ENCODE results near the gene MYL12B.

The MYL12B gene

GRCh38 chr18:3279201-3280185 lies 17.6 kb downstream of the MYL12B start:
- Histone ChIP-seq H3K4me1 (ENCODE audit: low read length) (peaks cover 11% of the 10 kb centered on the region; the same call in 1 of the 2 replicates), H3K9me3 (replicated peaks; ENCODE audit: insufficient read depth, low read length) (no peaks in the 10 kb centered on the region), H4K20me1 (ENCODE audit: insufficient read depth, low read length) (no peaks in the 10 kb centered on the region), H3K27me3 (replicated peaks; ENCODE audit: insufficient read depth, low read length) (peaks cover 8% of the 10 kb centered on the region; the same call in 1 of the 2 replicates), H3K4me2 (ENCODE audit: low read depth, low read length) (no peak overlapping the region), H3K36me3 (replicated peaks; ENCODE audit: insufficient read depth, low read length) (no peaks in the 10 kb centered on the region; the same call in 1 of the 2 replicates), H3K9me2 (replicated peaks; ENCODE audit: insufficient read depth, low read length) (no peaks in the 10 kb centered on the region), H3K9ac (ENCODE audit: low read length) (no peak overlapping the region), H3K4me3 (ENCODE audit: low read length) (no peak overlapping the region), H2AFZ (ENCODE audit: low read length) (no peak overlapping the region), H3K79me2 (ENCODE audit: low read length) (no peaks in the 10 kb centered on the region), H3F3A (ENCODE audit: insufficient read depth, low read length) (peaks cover 5% of the 10 kb centered on the region; the same call in 1 of the 2 replicates), H3K27ac (ENCODE audit: low read length) (peak overlapping the region; percentile 65; the same call in 1 of the 2 replicates)
- TF ChIP-seq EZH2phosphoT487 (IDR thresholded peaks at IDR 0.05; ENCODE audit: low read length) (no peak), CTCF (IDR thresholded peaks at IDR 0.05; ENCODE audit: low read length) (no peak), EZH2 (optimal IDR thresholded peaks at IDR 0.05; ENCODE audit: low read depth, low read length) (no peak)
- no peak for DNase-seq

- H2AFZ ChIP-seq (ENCODE audit: low read length), result no peak overlapping the region
- H3K79me2 ChIP-seq (ENCODE audit: low read length), result no peaks in the 10 kb centered on the region
- H3K4me2 ChIP-seq (ENCODE audit: low read depth, low read length), result no peak overlapping the region
- no peak overlapping the region for H3K4me3 ChIP-seq (ENCODE audit: low read length)
- H3K9me3 ChIP-seq (replicated peaks; ENCODE audit: insufficient read depth, low read length), result no peaks in the 10 kb centered on the region
- no peak overlapping the region for H3K9ac ChIP-seq (ENCODE audit: low read length)
- H4K20me1 ChIP-seq (ENCODE audit: insufficient read depth, low read length), result no peaks in the 10 kb centered on the region
- no peak overlapping the region for H3K27ac ChIP-seq (ENCODE audit: low read length)
- peaks cover 8% of the 10 kb centered on the region; the same call in 1 of the 2 replicates for H3K27me3 ChIP-seq (replicated peaks; ENCODE audit: insufficient read depth, low read length)
- H3K36me3 ChIP-seq (replicated peaks; ENCODE audit: insufficient read depth, low read length), result no peaks in the 10 kb centered on the region; the same call in 1 of the 2 replicates
- TF ChIP-seq EZH2phosphoT487 (IDR thresholded peaks at IDR 0.05; ENCODE audit: low read length), result no peak
- peak; percentile 68 for TF ChIP-seq CTCF (IDR thresholded peaks at IDR 0.05; ENCODE audit: low read length)
- H3K9me2 ChIP-seq (replicated peaks; ENCODE audit: insufficient read depth, low read length), result no peaks in the 10 kb centered on the region
- peaks cover 5% of the 10 kb centered on the region; the same call in 1 of the 2 replicates for H3F3A ChIP-seq (ENCODE audit: insufficient read depth, low read length)
- DNase-seq, result peak; percentile 71
- peaks cover 11% of the 10 kb centered on the region; the same call in 1 of the 2 replicates for H3K4me1 ChIP-seq (ENCODE audit: low read length)
Observed at GRCh38 chr18:3281456-3282400, 19.8 kb downstream of the MYL12B start.

GRCh38 chr18:3283253-3283863 lies 21.4 kb downstream of the MYL12B start:
- no peak for DNase-seq
- H4K20me1 ChIP-seq (ENCODE audit: insufficient read depth, low read length), result no peaks in the 10 kb centered on the region
- no peak overlapping the region for H3K4me3 ChIP-seq (ENCODE audit: low read length)
- no peaks in the 10 kb centered on the region for H3K79me2 ChIP-seq (ENCODE audit: low read length)
- H3K9me3 ChIP-seq (replicated peaks; ENCODE audit: insufficient read depth, low read length), result no peaks in the 10 kb centered on the region
- H3K9ac ChIP-seq (ENCODE audit: low read length), result no peak overlapping the region
- TF ChIP-seq EZH2 (optimal IDR thresholded peaks at IDR 0.05; ENCODE audit: low read depth, low read length) (no peak), EZH2phosphoT487 (IDR thresholded peaks at IDR 0.05; ENCODE audit: low read length) (no peak), CTCF (IDR thresholded peaks at IDR 0.05; ENCODE audit: low read length) (no peak)
- peaks cover 5% of the 10 kb centered on the region; the same call in 1 of the 2 replicates for H3F3A ChIP-seq (ENCODE audit: insufficient read depth, low read length)
- H3K27me3 ChIP-seq (replicated peaks; ENCODE audit: insufficient read depth, low read length), result peaks cover 11% of the 10 kb centered on the region; the same call in 1 of the 2 replicates
- H3K4me2 ChIP-seq (ENCODE audit: low read depth, low read length), result no peak overlapping the region
- no peak overlapping the region for H3K27ac ChIP-seq (ENCODE audit: low read length)
- H3K9me2 ChIP-seq (replicated peaks; ENCODE audit: insufficient read depth, low read length), result no peaks in the 10 kb centered on the region
- no peak overlapping the region for H2AFZ ChIP-seq (ENCODE audit: low read length)
- no peaks in the 10 kb centered on the region for H3K36me3 ChIP-seq (replicated peaks; ENCODE audit: insufficient read depth, low read length)
- peaks cover 11% of the 10 kb centered on the region; the same call in 1 of the 2 replicates for H3K4me1 ChIP-seq (ENCODE audit: low read length)

All from MM.1S (cell line).